Rectal smooth muscle tissue (tissue), 1 donor: ENCODE data around the gene ERAP2.

Source experiments
- H3K27ac ChIP-seq: one replicate; pipeline ENCODE4 v1.7.0; 2013; ENCODE audit warnings: low read depth, low read length, inconsistent platforms
- H3K27me3 ChIP-seq: one replicate; pipeline ENCODE4 v1.7.0; 2013; ENCODE audit warnings: low read length; ENCODE audit not compliant: control insufficient read depth, insufficient read depth
- H3K36me3 ChIP-seq: one replicate; pipeline ENCODE4 v1.7.0; 2013; ENCODE audit warnings: low read length; ENCODE audit not compliant: control insufficient read depth, insufficient read depth
- H3K4me1 ChIP-seq: one replicate; pipeline ENCODE4 v1.7.0; 2013; ENCODE audit warnings: low read length; ENCODE audit not compliant: control insufficient read depth, insufficient read depth
- H3K4me3 ChIP-seq: one replicate; pipeline ENCODE4 v1.7.0; 2013; ENCODE audit warnings: low read length
- H3K9ac ChIP-seq: one replicate; pipeline ENCODE4 v1.7.0; 2013; ENCODE audit warnings: low read length

ERAP2 gene

GRCh38 chr5:96943799-96944198 is 67.5 kb downstream of the ERAP2 start:
- no peak overlapping the region for H3K9ac ChIP-seq
- H3K36me3 ChIP-seq: no peaks in the 10 kb centered on the region
- no peak overlapping the region for H3K27ac ChIP-seq
- H3K27me3 ChIP-seq: no peaks in the 10 kb centered on the region
- H3K4me1 ChIP-seq: no peaks in the 10 kb centered on the region
- H3K4me3 ChIP-seq: no peak overlapping the region

GRCh38 chr5:96945144-96945897 is 69.0 kb downstream of the ERAP2 start:
- no peak overlapping the region for H3K4me3 ChIP-seq
- no peak overlapping the region for H3K27ac ChIP-seq
- H3K9ac ChIP-seq: no peak overlapping the region
- no peaks in the 10 kb centered on the region for H3K36me3 ChIP-seq
- H3K27me3 ChIP-seq: no peaks in the 10 kb centered on the region
- H3K4me1 ChIP-seq: no peaks in the 10 kb centered on the region

GRCh38 chr5:96946381-96946780 is 70.1 kb downstream of the ERAP2 start:
- no peak overlapping the region for H3K27ac ChIP-seq
- no peaks in the 10 kb centered on the region for H3K27me3 ChIP-seq
- no peak overlapping the region for H3K9ac ChIP-seq
- no peak overlapping the region for H3K4me3 ChIP-seq
- no peaks in the 10 kb centered on the region for H3K36me3 ChIP-seq
- no peaks in the 10 kb centered on the region for H3K4me1 ChIP-seq

- no peak overlapping the region for H3K4me3 ChIP-seq
- H3K27ac ChIP-seq: no peak overlapping the region
- H3K4me1 ChIP-seq: peaks cover 4% of the 10 kb centered on the region
- no peak overlapping the region for H3K9ac ChIP-seq
- no peaks in the 10 kb centered on the region for H3K36me3 ChIP-seq
- no peaks in the 10 kb centered on the region for H3K27me3 ChIP-seq
These were observed 75.9 kb downstream of the ERAP2 start for GRCh38 chr5:96952118-96952750.

- Histone ChIP-seq H3K27ac (peak overlapping the region; percentile 73), H3K4me1 (peaks cover 4% of the 10 kb centered on the region), H3K36me3 (no peaks in the 10 kb centered on the region)
These were observed 76.9 kb downstream of the ERAP2 start for GRCh38 chr5:96952974-96953730.

GRCh38 chr5:96957254-96958049 is 81.2 kb downstream of the ERAP2 start:
- Histone ChIP-seq H3K4me3 (no peak overlapping the region), H3K4me1 (peaks cover 4% of the 10 kb centered on the region), H3K27me3 (no peaks in the 10 kb centered on the region), H3K27ac (no peak overlapping the region), H3K36me3 (no peaks in the 10 kb centered on the region), H3K9ac (no peak overlapping the region)

More at GRCh38 chr5:96952974-96953730, 76.9 kb downstream of the ERAP2 start:
- Histone ChIP-seq H3K27me3 (no peaks in the 10 kb centered on the region), H3K9ac (no peak overlapping the region), H3K4me3 (no peak overlapping the region)

GRCh38 chr5:96958977-96959376 is 82.7 kb downstream of the ERAP2 start:
- Histone ChIP-seq H3K36me3 (no peaks in the 10 kb centered on the region), H3K4me3 (no peak overlapping the region), H3K9ac (no peak overlapping the region), H3K4me1 (peaks cover 12% of the 10 kb centered on the region), H3K27me3 (no peaks in the 10 kb centered on the region), H3K27ac (no peak overlapping the region)

- Histone ChIP-seq H3K4me1 (peaks cover 8% of the 10 kb centered on the region), H3K4me3 (no peak overlapping the region), H3K9ac (no peak overlapping the region), H3K27me3 (no peaks in the 10 kb centered on the region), H3K36me3 (no peaks in the 10 kb centered on the region), H3K27ac (no peak overlapping the region)
These were observed 84.8 kb downstream of the ERAP2 start for GRCh38 chr5:96961053-96961452.

GRCh38 chr5:96962540-96962991 is 86.3 kb downstream of the ERAP2 start:
- H3K36me3 ChIP-seq: no peaks in the 10 kb centered on the region
- no peak overlapping the region for H3K4me3 ChIP-seq
- H3K4me1 ChIP-seq: peaks cover 8% of the 10 kb centered on the region
- H3K9ac ChIP-seq: no peak overlapping the region
- no peaks in the 10 kb centered on the region for H3K27me3 ChIP-seq
- no peak overlapping the region for H3K27ac ChIP-seq

- Histone ChIP-seq H3K27ac (no peak overlapping the region), H3K27me3 (no peaks in the 10 kb centered on the region), H3K36me3 (no peaks in the 10 kb centered on the region), H3K4me3 (no peak overlapping the region), H3K9ac (no peak overlapping the region), H3K4me1 (peaks cover 13% of the 10 kb centered on the region)
These were observed 87.0 kb downstream of the ERAP2 start for GRCh38 chr5:96963267-96963666.

- Histone ChIP-seq H3K27ac (no peak overlapping the region), H3K4me3 (no peak overlapping the region), H3K27me3 (no peaks in the 10 kb centered on the region), H3K36me3 (no peaks in the 10 kb centered on the region), H3K4me1 (peaks cover 25% of the 10 kb centered on the region), H3K9ac (no peak overlapping the region)
These were observed 90.5 kb downstream of the ERAP2 start for GRCh38 chr5:96966801-96967200.

GRCh38 chr5:96967400-96967799 is 91.1 kb downstream of the ERAP2 start:
- Histone ChIP-seq H3K9ac (no peak overlapping the region), H3K27me3 (no peaks in the 10 kb centered on the region), H3K4me3 (no peak overlapping the region), H3K27ac (no peak overlapping the region), H3K36me3 (no peaks in the 10 kb centered on the region), H3K4me1 (peaks cover 25% of the 10 kb centered on the region)
